ACC112 (cell line): Measurements from ENCODE around the gene BCL3.
A peak's percentile ranks its signal among the peaks of the same experiment; 100 is the strongest.

ENCODE experiments used
- H2AFZ ChIP-seq: fragments of 200-600 bp; sonication (generic); one replicate; pipeline ENCODE4 v1.6.0; 2017; ENCODE audit warnings: antibody characterized with exemption, low read length; ENCODE audit not compliant: unreplicated experiment
- H3K27ac ChIP-seq: fragments of 200-600 bp; sonication (generic); 2 replicates; pipeline ENCODE4 v1.5.1; 2014; ENCODE audit warnings: low read depth, mild to moderate bottlenecking, antibody characterized with exemption, low read length, moderate library complexity
- H3K27me3 ChIP-seq: fragments of 200-600 bp; sonication (generic); 2 replicates; pipeline ENCODE4 v1.6.1; 2014; ENCODE audit warnings: mild to moderate bottlenecking, antibody characterized with exemption, low read length, moderate library complexity, mixed read lengths; ENCODE audit not compliant: insufficient read depth
- H3K36me3 ChIP-seq: fragments of 200-600 bp; sonication (generic); 2 replicates; pipeline ENCODE4 v1.6.1; 2016; ENCODE audit warnings: mild to moderate bottlenecking, antibody characterized with exemption, low read length, moderate library complexity, mixed read lengths; ENCODE audit not compliant: insufficient read depth
- H3K4me1 ChIP-seq: fragments of 200-600 bp; sonication (generic); one replicate; pipeline ENCODE4 v1.6.1; 2016; ENCODE audit warnings: low read length, mixed read lengths; ENCODE audit not compliant: insufficient read depth, unreplicated experiment, control insufficient read depth
- H3K4me3 ChIP-seq: fragments of 200-600 bp; sonication (generic); 2 replicates; pipeline ENCODE4 v1.5.1; 2014; ENCODE audit warnings: mild to moderate bottlenecking, low read depth, low read length
- H3K79me2 ChIP-seq: fragments of 200-600 bp; sonication (generic); one replicate; pipeline ENCODE4 v1.6.0; 2016; ENCODE audit warnings: low read length; ENCODE audit not compliant: control insufficient read depth, unreplicated experiment, insufficient read depth

Gene BCL3, protein sequence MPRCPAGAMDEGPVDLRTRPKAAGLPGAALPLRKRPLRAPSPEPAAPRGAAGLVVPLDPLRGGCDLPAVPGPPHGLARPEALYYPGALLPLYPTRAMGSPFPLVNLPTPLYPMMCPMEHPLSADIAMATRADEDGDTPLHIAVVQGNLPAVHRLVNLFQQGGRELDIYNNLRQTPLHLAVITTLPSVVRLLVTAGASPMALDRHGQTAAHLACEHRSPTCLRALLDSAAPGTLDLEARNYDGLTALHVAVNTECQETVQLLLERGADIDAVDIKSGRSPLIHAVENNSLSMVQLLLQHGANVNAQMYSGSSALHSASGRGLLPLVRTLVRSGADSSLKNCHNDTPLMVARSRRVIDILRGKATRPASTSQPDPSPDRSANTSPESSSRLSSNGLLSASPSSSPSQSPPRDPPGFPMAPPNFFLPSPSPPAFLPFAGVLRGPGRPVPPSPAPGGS

DNA sequence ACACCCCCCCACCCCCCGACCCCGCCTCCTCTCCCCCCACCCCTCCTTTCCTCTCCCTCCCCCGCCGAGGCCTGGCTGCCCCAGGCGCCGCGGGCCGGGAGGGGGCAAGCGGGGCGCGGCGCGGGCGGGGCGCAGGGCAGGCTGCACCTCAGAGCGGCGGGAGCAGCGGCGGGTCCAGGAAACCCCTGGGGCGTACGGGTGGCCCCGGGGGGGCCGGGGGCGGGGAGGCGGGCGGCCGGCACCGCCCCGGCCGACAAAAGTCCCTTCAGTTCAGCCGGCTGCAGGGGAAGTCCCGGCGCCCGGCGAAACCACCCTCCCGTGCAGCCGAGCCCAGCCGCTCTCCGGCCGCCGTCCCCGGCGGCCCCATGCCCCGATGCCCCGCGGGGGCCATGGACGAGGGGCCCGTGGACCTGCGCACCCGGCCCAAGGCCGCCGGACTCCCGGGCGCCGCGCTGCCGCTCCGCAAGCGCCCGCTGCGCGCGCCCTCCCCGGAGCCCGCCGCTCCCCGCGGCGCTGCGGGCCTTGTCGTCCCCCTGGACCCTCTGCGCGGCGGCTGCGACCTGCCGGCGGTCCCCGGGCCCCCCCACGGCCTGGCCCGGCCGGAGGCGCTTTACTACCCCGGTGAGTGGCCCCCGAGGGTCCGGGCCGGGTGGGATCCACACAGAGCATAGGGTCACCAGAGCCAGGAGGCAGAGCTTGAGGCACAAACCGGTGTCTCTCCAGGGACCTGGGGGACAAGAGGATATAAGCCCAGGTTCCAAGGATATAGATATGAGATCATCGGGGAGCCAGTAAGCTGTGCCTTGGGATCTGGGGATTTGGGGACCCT is at the start of gene BCL3:
TSS of gene BCL3 (plus strand) at position 283 of the 829 bp plus-strand sequence. CDS start at position 366, 83 bp downstream.
- H3K79me2 ChIP-seq, result peaks cover 36% of the 10 kb centered on the region
- peak within 1 kb of the TSS; percentile 92 for H3K27ac ChIP-seq
- H3K27me3 ChIP-seq, result no peaks in the 10 kb centered on the region
- H2AFZ ChIP-seq, result peak within 1 kb of the TSS; percentile 66
- peaks cover 6% of the 10 kb centered on the region for H3K36me3 ChIP-seq
- H3K4me1 ChIP-seq, result peaks cover 35% of the 10 kb centered on the region
- peak within 1 kb of the TSS; percentile 94 for H3K4me3 ChIP-seq

GRCh38 chr19:44700547-44700946 is 48.0 kb upstream of the BCL3 start:
- no peaks in the 10 kb centered on the region for H3K27me3 ChIP-seq
- no peak overlapping the region for H3K27ac ChIP-seq
- no peaks in the 10 kb centered on the region for H3K79me2 ChIP-seq
- no peaks in the 10 kb centered on the region for H3K36me3 ChIP-seq
- H2AFZ ChIP-seq, result no peak overlapping the region
- H3K4me3 ChIP-seq, result no peak overlapping the region
- H3K4me1 ChIP-seq, result no peaks in the 10 kb centered on the region

DNA sequence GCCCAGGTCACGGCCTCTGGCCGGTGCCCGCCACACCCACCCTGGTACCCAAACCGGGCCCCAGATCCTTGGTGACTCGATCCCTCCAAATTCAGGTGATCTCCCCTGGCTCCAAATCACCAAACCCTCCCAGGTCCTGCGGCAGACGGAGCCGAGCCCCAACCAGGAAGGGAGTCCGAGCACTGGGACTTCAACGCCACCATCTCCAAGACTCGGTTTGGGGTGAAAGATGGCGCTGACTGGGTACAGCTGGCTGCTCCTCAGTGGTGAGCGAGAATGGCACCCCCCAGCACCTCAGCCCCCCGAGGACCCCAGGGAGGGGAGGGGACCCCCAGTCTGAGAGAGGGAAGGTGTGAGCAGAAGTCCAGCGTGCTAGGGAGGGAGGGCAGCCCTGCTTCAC is 47.3 kb upstream of the BCL3 start:
- Histone ChIP-seq H3K4me3 (no peak overlapping the region), H3K27me3 (no peaks in the 10 kb centered on the region), H3K79me2 (no peaks in the 10 kb centered on the region), H2AFZ (no peak overlapping the region), H3K4me1 (no peaks in the 10 kb centered on the region), H3K27ac (no peak overlapping the region), H3K36me3 (no peaks in the 10 kb centered on the region)

GRCh38 chr19:44702551-44703176 is 45.8 kb upstream of the BCL3 start:
- Histone ChIP-seq H3K4me1 (no peaks in the 10 kb centered on the region), H3K36me3 (no peaks in the 10 kb centered on the region), H3K4me3 (no peak overlapping the region), H3K79me2 (no peaks in the 10 kb centered on the region), H2AFZ (no peak overlapping the region), H3K27me3 (no peaks in the 10 kb centered on the region), H3K27ac (no peak overlapping the region)

GRCh38 chr19:44703336-44704078 is 45.0 kb upstream of the BCL3 start:
- Histone ChIP-seq H3K27me3 (no peaks in the 10 kb centered on the region), H3K4me3 (no peak overlapping the region), H3K27ac (no peak overlapping the region), H3K4me1 (no peaks in the 10 kb centered on the region), H3K36me3 (no peaks in the 10 kb centered on the region), H3K79me2 (no peaks in the 10 kb centered on the region), H2AFZ (no peak overlapping the region)

GRCh38 chr19:44704982-44705381 is 43.5 kb upstream of the BCL3 start:
- Histone ChIP-seq H3K4me3 (no peak overlapping the region), H3K36me3 (no peaks in the 10 kb centered on the region), H2AFZ (no peak overlapping the region), H3K27ac (no peak overlapping the region), H3K4me1 (no peaks in the 10 kb centered on the region), H3K27me3 (no peaks in the 10 kb centered on the region), H3K79me2 (no peaks in the 10 kb centered on the region)

- no peaks in the 10 kb centered on the region for H3K27me3 ChIP-seq
- no peaks in the 10 kb centered on the region for H3K4me1 ChIP-seq
- no peak overlapping the region for H3K27ac ChIP-seq
Measured at GRCh38 chr19:44705502-44706010, 43.0 kb upstream of the BCL3 start.

DNA sequence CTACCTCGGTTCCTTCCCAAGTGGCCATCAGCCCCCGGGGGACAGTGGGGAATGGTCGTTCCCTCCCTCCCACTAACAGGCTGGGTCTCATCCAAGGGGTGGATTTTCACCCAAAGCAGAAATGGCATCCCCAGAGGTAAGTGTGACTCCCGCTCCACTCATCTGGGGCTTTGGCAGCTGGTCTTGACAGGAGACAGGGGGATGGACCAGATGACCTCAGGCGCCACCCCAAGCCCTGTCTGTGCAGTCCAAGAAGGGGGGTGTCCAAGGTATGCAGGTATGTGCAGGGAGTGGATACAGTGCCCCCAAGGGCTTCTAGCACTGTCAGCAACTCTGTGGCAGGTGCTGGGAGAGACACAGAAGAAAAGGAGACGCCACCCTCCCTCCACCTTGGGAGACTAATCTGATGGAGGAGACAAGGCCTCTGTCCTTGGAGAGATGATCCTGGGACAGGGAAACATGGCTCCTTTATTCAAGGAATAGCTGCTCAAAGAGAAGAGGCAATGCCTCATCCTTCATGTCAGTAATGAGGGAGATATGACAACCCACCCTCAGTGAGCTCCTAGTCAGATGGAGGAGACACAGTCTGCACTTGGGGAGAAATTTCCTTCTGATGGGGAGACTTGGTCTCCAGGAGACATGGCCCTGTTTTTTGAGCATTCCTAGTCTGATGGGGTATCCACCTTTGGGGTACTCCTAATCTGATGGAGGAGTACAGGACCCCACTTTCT is 41.8 kb upstream of the BCL3 start:
- no peaks in the 10 kb centered on the region for H3K36me3 ChIP-seq
- no peaks in the 10 kb centered on the region for H3K79me2 ChIP-seq
- no peaks in the 10 kb centered on the region for H3K27me3 ChIP-seq
- H3K4me1 ChIP-seq, result no peaks in the 10 kb centered on the region
- no peak overlapping the region for H3K4me3 ChIP-seq
- no peak overlapping the region for H3K27ac ChIP-seq
- no peak overlapping the region for H2AFZ ChIP-seq

More at GRCh38 chr19:44705502-44706010, 43.0 kb upstream of the BCL3 start:
- H3K79me2 ChIP-seq, result no peaks in the 10 kb centered on the region
- no peak overlapping the region for H3K4me3 ChIP-seq
- no peak overlapping the region for H2AFZ ChIP-seq
- H3K36me3 ChIP-seq, result no peaks in the 10 kb centered on the region

GRCh38 chr19:44707794-44708193 is 40.7 kb upstream of the BCL3 start:
- no peaks in the 10 kb centered on the region for H3K36me3 ChIP-seq
- H3K4me3 ChIP-seq, result no peak overlapping the region
- no peaks in the 10 kb centered on the region for H3K79me2 ChIP-seq
- no peak overlapping the region for H3K27ac ChIP-seq
- no peaks in the 10 kb centered on the region for H3K4me1 ChIP-seq
- H2AFZ ChIP-seq, result no peak overlapping the region
- H3K27me3 ChIP-seq, result no peaks in the 10 kb centered on the region
